Peyer's patch (tissue), 4 donors: ENCODE measurements around the gene CEACAM4. TPM values are rescaled to one million over a fixed set of nuclear protein-coding genes. Genes with fewer than 3 reads are reported as not detected.

Source experiments
- DNase-seq, 3 donors: peaks; one replicate each; pipeline ENCODE4 v3.0.0-alpha.2; 2017 to 2019
- H3K27ac ChIP-seq, 4 donors: fragments of 200-600 bp; sonication (generic); one replicate each; pipeline ENCODE4 v1.5.1; 2016 to 2019
- H3K27me3 ChIP-seq, 2 donors: fragments of 200-600 bp; sonication (generic); one replicate each; pipeline ENCODE4 v1.5.1; 2019
- H3K36me3 ChIP-seq, 3 donors: fragments of 200-600 bp; sonication (generic); one replicate each; pipeline ENCODE4 v1.5.1; 2016 to 2019
- H3K4me1 ChIP-seq, 4 donors: fragments of 200-600 bp; sonication (generic); one replicate each; pipeline ENCODE4 v1.5.1; 2016 to 2019
- H3K4me3 ChIP-seq, 4 donors: fragments of 200-600 bp; sonication (generic); 1 replicate in 3 of 4; 2 replicates in 1 of 4; pipeline ENCODE4 v1.5.1; 2016 to 2019; ENCODE audit warnings: mild to moderate bottlenecking in 1 of 4
- H3K9me3 ChIP-seq, 4 donors: fragments of 200-600 bp; sonication (generic); one replicate each; pipeline ENCODE4 v1.5.1; 2016 to 2019; ENCODE audit warnings: mild to moderate bottlenecking in 1 of 4
- CTCF ChIP-seq, 6 experiments: fragments of 450-650 bp in 4 of 6; fragments of 200-600 bp in 2 of 6; sonication (generic) in 1 of 6; IDR thresholded peaks; one replicate each; pipeline ENCODE4 v1.5.1; 2017 to 2019; ENCODE audit warnings: antibody characterized with exemption in 6 of 6, mild to moderate bottlenecking in 3 of 6, moderate library complexity in 1 of 6
- POLR2A ChIP-seq, 2 donors: fragments of 450-650 bp; IDR thresholded peaks; one replicate each; pipeline ENCODE4 v1.5.1; 2017; ENCODE audit warnings: antibody characterized with exemption in 2 of 2, mild to moderate bottlenecking in 2 of 2, moderate library complexity in 2 of 2
- total RNA-seq, 4 donors: library from RNA; depleted of rRNA; stranded (reverse); fragments of >200 nt; gene quantifications; one replicate each; pipeline ENCODE4 v1.1.0, GENCODE V29; 2016

CEACAM4 gene
- total RNA-seq, 4 donors from 2014 or later = not detected

- Histone ChIP-seq H3K27ac (no peak overlapping the region), H3K4me3 (no peak overlapping the region), H3K4me1 (no peaks in the 10 kb centered on the region), H3K9me3 (peaks cover 0 to 13% (median 0%) of the 10 kb centered on the region in 4 donors), H3K36me3 (no peaks in the 10 kb centered on the region), H3K27me3 (no peaks in the 10 kb centered on the region)
- DNase-seq = no peak
- no peak for TF ChIP-seq POLR2A (IDR thresholded peaks at IDR 0.05)
- TF ChIP-seq CTCF (IDR thresholded peaks at IDR 0.05) = no peak
Observed at GRCh38 chr19:41578886-41579285, 48.0 kb downstream of the CEACAM4 start.

DNA sequence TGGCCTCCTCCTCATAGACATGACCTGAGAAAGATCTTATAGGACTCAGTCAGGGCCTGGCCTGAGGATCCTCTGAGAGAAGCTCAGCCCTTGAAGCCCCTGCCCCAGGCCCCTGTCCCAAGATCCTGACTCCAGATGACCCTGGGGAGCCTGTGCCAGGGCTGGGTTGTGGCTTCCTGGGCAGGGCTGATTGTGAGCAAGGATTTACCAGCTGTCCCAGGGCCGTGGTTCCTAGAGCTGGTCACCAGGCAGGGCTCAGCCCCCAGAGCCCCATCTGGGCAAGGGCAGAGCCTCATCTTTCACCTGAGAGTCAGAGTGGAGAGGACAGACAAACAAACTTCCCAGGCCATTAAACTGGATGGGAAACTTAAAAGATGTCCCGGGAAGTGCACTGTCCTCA lies 49.0 kb downstream of the CEACAM4 start:
- peaks cover 0 to 13% (median 0%) of the 10 kb centered on the region in 4 donors for H3K9me3 ChIP-seq
- H3K4me1 ChIP-seq = no peaks in the 10 kb centered on the region
- H3K36me3 ChIP-seq = no peaks in the 10 kb centered on the region
- no peaks in the 10 kb centered on the region for H3K27me3 ChIP-seq
- no peak for DNase-seq
- H3K4me3 ChIP-seq = no peak overlapping the region
- no peak overlapping the region for H3K27ac ChIP-seq
- TF ChIP-seq POLR2A (IDR thresholded peaks at IDR 0.05) (no peak), CTCF (IDR thresholded peaks at IDR 0.05) (no peak)

- Histone ChIP-seq H3K4me1 (no peaks in the 10 kb centered on the region), H3K27me3 (no peaks in the 10 kb centered on the region), H3K4me3 (no peak overlapping the region), H3K9me3 (peaks cover 0 to 13% (median 0%) of the 10 kb centered on the region in 4 donors), H3K36me3 (no peaks in the 10 kb centered on the region), H3K27ac (no peak overlapping the region)
- TF ChIP-seq CTCF (IDR thresholded peaks at IDR 0.05) (no peak), POLR2A (IDR thresholded peaks at IDR 0.05) (no peak)
- no peak for DNase-seq
Observed at GRCh38 chr19:41577144-41577830, 49.6 kb downstream of the CEACAM4 start.

- H3K9me3 ChIP-seq = peaks cover 0 to 3% (median 0%) of the 10 kb centered on the region in 4 donors
- peak in 2 of 3 donors; percentile 80 to 87 for DNase-seq
- H3K27ac ChIP-seq = peak within 1 kb of the TSS; percentile 28 to 71 (median 58)
- peak within 1 kb of the TSS in 1 of 4 donors; percentile 18 for H3K4me3 ChIP-seq
- H3K36me3 ChIP-seq = no peaks in the 10 kb centered on the region
- H3K4me1 ChIP-seq = no peaks in the 10 kb centered on the region
- H3K27me3 ChIP-seq = no peaks in the 10 kb centered on the region
- peak in 1 of 2 donors; percentile 27 for TF ChIP-seq POLR2A (IDR thresholded peaks at IDR 0.05)
- no peak for TF ChIP-seq CTCF (IDR thresholded peaks at IDR 0.05)
Observed at GRCh38 chr19:41575998-41576397, 50.9 kb downstream of the CEACAM4 start, which contains the start of gene CEACAM21. Gene CEACAM21, plus strand, starts transcription at chr19:41576166. Its CDS starts 109 bp downstream, at chr19:41576275.

- TF ChIP-seq CTCF (IDR thresholded peaks at IDR 0.05) = peak; percentile 63 to 93 (median 82)
- no peak for TF ChIP-seq POLR2A (IDR thresholded peaks at IDR 0.05)
- peak; percentile 83 to 94 (median 90) for DNase-seq
- Histone ChIP-seq H3K36me3 (no peaks in the 10 kb centered on the region), H3K27me3 (no peaks in the 10 kb centered on the region), H3K27ac (no peak overlapping the region), H3K9me3 (no peaks in the 10 kb centered on the region), H3K4me1 (no peaks in the 10 kb centered on the region), H3K4me3 (no peak overlapping the region)
Observed at GRCh38 chr19:41570639-41571112, 56.2 kb downstream of the CEACAM4 start.
